ENCODE results near the gene ZNF441. TPM values are rescaled to one million over a fixed set of nuclear protein-coding genes. Genes with fewer than 3 reads are reported as not detected.
A peak's percentile ranks its signal among the peaks of the same experiment; 100 is the strongest.

ZNF441 gene
- total and polyA plus RNA-seq, 2 of the 13 experiments (the other 11 are each of a cell fraction or from before 2014, with no cell fraction given), result 2.8 to 10.0 TPM

DNA sequence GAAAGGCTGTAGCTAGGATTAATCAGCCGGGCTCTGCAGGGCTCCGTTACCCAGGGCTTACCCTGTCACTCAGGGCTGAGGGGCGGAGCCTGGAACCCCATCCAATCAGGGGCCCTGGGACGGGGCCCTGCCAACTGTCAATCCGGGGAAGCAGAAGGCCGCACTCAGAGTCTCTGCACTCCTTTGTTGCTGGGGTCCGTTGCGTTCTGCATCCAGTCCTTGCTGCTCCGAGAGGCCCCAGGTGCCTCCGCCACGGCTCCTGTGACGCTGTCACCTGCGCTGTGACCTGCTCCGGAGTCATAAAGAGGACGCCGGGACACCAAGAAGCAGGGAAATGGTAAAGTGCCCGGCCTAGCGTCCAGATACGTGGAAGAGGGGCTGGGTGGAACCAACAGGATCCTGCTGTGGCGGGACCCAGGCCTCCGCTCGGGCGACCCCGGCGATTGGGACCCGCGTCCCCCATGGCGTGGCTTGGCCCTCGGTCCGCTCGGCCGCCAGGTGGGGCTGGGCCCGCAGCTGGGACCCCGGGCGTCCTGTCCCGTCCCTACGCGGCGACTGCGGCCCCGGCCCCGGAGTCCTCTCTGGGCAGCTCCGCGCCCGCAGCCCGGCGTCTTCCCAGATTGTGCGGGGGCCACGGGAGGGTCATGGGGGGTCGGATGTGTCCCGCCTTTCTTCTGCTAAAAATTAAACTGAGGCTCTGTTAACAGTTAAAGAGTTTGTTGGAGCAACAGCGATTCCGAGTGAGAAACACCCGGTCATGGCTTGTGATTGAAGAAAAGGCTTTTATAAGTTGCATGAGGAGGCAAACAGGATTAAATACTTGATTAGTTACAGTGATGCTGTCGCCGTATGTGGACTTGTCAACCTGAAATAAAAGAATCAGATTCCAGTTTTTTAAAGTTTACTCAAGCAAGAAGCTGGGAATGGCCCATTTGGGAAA is 31.9 kb downstream of the ZNF441 start, which contains the start of gene ZNF491 (continued):
- TF ChIP-seq SNAPC2 (CRISPR knock-in tag; IDR thresholded peaks at IDR 0.05), result no peak
- no peak for TF ChIP-seq SRF (IDR thresholded peaks at IDR 0.05; ENCODE audit: low read depth, low read length)
- TF ChIP-seq, protein P1, sequence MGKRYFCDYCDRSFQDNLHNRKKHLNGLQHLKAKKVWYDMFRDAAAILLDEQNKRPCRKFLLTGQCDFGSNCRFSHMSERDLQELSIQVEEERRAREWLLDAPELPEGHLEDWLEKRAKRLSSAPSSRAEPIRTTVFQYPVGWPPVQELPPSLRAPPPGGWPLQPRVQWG (CRISPR knock-in tag; IDR thresholded peaks at IDR 0.05; ENCODE audit: borderline replicate concordance, low read depth), result no peak
- no peak for TF ChIP-seq ZNF460 (CRISPR knock-in tag; IDR thresholded peaks at IDR 0.05; ENCODE audit: borderline replicate concordance)
- TF ChIP-seq AGO2 (optimal IDR thresholded peaks at IDR 0.05; ENCODE audit: low read depth, low read length), result no peak
- TF ChIP-seq MEIS1 (CRISPR knock-in tag; IDR thresholded peaks at IDR 0.05; ENCODE audit: borderline replicate concordance), result peak; percentile 88
- TF ChIP-seq, protein P2, sequence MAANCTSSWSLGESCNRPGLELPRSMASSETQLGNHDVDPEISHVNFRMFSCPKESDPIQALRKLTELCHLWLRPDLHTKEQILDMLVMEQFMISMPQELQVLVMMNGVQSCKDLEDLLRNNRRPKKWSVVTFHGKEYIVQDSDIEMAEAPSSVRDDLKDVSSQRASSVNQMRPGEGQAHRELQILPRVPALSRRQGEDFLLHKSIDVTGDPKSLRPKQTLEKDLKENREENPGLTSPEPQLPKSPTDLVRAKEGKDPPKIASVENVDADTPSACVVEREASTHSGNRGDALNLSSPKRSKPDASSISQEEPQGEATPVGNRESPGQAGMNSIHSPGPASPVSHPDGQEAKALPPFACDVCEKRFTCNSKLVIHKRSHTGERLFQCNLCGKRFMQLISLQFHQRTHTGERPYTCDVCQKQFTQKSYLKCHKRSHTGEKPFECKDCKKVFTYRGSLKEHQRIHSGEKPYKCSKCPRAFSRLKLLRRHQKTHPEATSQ (CRISPR knock-in tag; IDR thresholded peaks at IDR 0.05; ENCODE audit: borderline replicate concordance), result no peak
- TF ChIP-seq ZNF768 (CRISPR knock-in tag; IDR thresholded peaks at IDR 0.05), result peak; percentile 71; the same call in 1 of the 2 replicates
- TF ChIP-seq, protein P3, sequence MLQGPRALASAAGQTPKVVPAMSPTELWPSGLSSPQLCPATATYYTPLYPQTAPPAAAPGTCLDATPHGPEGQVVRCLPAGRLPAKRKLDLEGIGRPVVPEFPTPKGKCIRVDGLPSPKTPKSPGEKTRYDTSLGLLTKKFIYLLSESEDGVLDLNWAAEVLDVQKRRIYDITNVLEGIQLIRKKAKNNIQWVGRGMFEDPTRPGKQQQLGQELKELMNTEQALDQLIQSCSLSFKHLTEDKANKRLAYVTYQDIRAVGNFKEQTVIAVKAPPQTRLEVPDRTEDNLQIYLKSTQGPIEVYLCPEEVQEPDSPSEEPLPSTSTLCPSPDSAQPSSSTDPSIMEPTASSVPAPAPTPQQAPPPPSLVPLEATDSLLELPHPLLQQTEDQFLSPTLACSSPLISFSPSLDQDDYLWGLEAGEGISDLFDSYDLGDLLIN (CRISPR knock-in tag; IDR thresholded peaks at IDR 0.05; ENCODE audit: borderline replicate concordance), result no peak
- TF ChIP-seq KAT7 (CRISPR knock-in tag; IDR thresholded peaks at IDR 0.05; ENCODE audit: borderline replicate concordance), result no peak
- TF ChIP-seq ZNF598 (CRISPR knock-in tag; IDR thresholded peaks at IDR 0.05; ENCODE audit: borderline replicate concordance), result peak; percentile 97
- no peak for TF ChIP-seq MATR3 (CRISPR knock-in tag; IDR thresholded peaks at IDR 0.05)
- TF ChIP-seq, protein P4, sequence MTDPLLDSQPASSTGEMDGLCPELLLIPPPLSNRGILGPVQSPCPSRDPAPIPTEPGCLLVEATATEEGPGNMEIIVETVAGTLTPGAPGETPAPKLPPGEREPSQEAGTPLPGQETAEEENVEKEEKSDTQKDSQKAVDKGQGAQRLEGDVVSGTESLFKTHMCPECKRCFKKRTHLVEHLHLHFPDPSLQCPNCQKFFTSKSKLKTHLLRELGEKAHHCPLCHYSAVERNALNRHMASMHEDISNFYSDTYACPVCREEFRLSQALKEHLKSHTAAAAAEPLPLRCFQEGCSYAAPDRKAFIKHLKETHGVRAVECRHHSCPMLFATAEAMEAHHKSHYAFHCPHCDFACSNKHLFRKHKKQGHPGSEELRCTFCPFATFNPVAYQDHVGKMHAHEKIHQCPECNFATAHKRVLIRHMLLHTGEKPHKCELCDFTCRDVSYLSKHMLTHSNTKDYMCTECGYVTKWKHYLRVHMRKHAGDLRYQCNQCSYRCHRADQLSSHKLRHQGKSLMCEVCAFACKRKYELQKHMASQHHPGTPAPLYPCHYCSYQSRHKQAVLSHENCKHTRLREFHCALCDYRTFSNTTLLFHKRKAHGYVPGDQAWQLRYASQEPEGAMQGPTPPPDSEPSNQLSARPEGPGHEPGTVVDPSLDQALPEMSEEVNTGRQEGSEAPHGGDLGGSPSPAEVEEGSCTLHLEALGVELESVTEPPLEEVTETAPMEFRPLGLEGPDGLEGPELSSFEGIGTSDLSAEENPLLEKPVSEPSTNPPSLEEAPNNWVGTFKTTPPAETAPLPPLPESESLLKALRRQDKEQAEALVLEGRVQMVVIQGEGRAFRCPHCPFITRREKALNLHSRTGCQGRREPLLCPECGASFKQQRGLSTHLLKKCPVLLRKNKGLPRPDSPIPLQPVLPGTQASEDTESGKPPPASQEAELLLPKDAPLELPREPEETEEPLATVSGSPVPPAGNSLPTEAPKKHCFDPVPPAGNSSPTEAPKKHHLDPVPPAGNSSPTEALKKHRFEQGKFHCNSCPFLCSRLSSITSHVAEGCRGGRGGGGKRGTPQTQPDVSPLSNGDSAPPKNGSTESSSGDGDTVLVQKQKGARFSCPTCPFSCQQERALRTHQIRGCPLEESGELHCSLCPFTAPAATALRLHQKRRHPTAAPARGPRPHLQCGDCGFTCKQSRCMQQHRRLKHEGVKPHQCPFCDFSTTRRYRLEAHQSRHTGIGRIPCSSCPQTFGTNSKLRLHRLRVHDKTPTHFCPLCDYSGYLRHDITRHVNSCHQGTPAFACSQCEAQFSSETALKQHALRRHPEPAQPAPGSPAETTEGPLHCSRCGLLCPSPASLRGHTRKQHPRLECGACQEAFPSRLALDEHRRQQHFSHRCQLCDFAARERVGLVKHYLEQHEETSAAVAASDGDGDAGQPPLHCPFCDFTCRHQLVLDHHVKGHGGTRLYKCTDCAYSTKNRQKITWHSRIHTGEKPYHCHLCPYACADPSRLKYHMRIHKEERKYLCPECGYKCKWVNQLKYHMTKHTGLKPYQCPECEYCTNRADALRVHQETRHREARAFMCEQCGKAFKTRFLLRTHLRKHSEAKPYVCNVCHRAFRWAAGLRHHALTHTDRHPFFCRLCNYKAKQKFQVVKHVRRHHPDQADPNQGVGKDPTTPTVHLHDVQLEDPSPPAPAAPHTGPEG (CRISPR knock-in tag; IDR thresholded peaks at IDR 0.05), result no peak
- TF ChIP-seq, protein P5, sequence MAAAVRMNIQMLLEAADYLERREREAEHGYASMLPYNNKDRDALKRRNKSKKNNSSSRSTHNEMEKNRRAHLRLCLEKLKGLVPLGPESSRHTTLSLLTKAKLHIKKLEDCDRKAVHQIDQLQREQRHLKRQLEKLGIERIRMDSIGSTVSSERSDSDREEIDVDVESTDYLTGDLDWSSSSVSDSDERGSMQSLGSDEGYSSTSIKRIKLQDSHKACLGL (CRISPR knock-in tag; IDR thresholded peaks at IDR 0.05), result no peak
- no peak for TF ChIP-seq HNRNPH1 (optimal IDR thresholded peaks at IDR 0.05; ENCODE audit: low read depth, low read length)
- TF ChIP-seq ZNF251 (CRISPR knock-in tag; IDR thresholded peaks at IDR 0.05), result no peak
- TF ChIP-seq ZKSCAN1 (IDR thresholded peaks at IDR 0.05; ENCODE audit: low read length), result no peak

All from HepG2 (cell line).